NB4 (cell line): ENCODE data around the gene SRPRB.

Experiments used
- DNase-seq: peaks from one replicate; pipeline ENCODE4 v3.0.0; 2010; ENCODE audit warnings: low read depth
- H3K4me3 ChIP-seq: one replicate; pipeline ENCODE4 v1.5.1; 2011; ENCODE audit warnings: mild to moderate bottlenecking, low read depth, low read length, moderate library complexity
- MYC ChIP-seq: IDR thresholded peaks from 2 replicates; pipeline ENCODE4 v1.6.1; 2011; ENCODE audit warnings: low read depth, low read length
- POLR2A ChIP-seq: IDR thresholded peaks from 2 replicates; pipeline ENCODE4 v1.6.1; 2011; ENCODE audit warnings: mild to moderate bottlenecking; ENCODE audit not compliant: insufficient read length; ENCODE audit errors: extremely low read depth
- TF ChIP-seq, protein P1 (sequence below): IDR thresholded peaks from one replicate; pipeline ENCODE4 v1.5.1; 2012; ENCODE audit warnings: low read depth, low read length
- TF ChIP-seq, protein P2 (sequence below): IDR thresholded peaks from 2 replicates; pipeline ENCODE4 v1.6.1; 2011; ENCODE audit warnings: low read depth, low read length

Gene SRPRB

DNA sequence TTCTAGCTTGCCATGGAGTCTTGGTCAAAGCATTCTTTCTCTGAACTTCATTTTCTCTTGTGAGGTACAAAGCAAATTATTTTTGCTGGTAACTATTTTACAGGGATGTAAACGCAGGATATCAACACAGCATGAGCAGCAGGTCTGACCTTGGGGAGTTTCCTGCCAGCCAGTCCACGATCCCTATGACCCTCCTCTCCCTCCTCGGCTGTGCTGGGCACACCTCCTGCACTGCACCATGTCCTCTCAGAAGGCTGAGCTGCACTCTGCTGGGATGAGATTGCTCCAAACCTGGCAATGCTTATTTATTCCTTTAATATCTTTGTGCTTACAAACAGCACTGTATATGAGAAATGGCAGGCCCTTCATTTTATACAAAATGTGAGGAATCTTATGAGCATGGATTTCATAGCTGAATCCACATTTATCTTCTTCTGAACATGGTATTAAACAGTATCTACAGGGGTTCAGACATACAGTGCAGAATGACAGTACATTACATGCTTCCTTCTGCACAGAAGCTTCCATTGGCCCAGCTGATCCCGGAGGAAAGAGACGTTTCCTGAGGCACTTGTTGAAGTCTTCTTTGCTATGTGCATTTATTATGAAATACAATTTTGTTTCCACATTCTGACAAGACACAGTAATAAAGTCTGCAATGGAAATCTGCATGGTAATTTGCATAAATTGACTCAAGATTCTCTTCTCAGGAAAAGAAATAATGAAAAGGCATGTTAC lies 48.8 kb downstream of the SRPRB start:
- no peak overlapping the region for H3K4me3 ChIP-seq
- TF ChIP-seq MYC (no peak), POLR2A (no peak)
- TF ChIP-seq, protein P1, sequence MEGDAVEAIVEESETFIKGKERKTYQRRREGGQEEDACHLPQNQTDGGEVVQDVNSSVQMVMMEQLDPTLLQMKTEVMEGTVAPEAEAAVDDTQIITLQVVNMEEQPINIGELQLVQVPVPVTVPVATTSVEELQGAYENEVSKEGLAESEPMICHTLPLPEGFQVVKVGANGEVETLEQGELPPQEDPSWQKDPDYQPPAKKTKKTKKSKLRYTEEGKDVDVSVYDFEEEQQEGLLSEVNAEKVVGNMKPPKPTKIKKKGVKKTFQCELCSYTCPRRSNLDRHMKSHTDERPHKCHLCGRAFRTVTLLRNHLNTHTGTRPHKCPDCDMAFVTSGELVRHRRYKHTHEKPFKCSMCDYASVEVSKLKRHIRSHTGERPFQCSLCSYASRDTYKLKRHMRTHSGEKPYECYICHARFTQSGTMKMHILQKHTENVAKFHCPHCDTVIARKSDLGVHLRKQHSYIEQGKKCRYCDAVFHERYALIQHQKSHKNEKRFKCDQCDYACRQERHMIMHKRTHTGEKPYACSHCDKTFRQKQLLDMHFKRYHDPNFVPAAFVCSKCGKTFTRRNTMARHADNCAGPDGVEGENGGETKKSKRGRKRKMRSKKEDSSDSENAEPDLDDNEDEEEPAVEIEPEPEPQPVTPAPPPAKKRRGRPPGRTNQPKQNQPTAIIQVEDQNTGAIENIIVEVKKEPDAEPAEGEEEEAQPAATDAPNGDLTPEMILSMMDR: no peak
- TF ChIP-seq, protein P2, sequence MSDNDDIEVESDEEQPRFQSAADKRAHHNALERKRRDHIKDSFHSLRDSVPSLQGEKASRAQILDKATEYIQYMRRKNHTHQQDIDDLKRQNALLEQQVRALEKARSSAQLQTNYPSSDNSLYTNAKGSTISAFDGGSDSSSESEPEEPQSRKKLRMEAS: no peak
- peak; percentile 26 for DNase-seq

DNA sequence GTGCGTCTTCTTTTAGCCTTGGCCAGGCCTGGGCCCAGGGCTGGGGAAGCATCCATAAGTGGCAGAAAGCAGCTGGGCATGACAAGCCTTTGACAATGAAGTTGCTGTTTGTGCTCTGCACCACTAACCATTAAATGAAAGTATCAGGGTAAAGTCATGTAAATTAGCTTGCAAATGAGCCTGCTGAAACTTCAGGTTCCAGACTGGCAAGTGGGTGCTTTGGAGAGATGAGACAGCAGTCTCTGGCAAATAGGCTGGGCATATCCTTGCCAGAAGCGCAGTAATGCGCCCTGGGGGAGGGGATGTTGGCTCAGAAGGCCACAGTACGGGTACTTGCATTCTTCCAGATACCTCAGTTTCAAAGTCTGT lies 49.4 kb downstream of the SRPRB start:
- no peak overlapping the region for H3K4me3 ChIP-seq
- TF ChIP-seq, protein P1: no peak
- TF ChIP-seq POLR2A (no peak), MYC (no peak)
- TF ChIP-seq, protein P2: no peak
- peak; percentile 36 for DNase-seq

DNA sequence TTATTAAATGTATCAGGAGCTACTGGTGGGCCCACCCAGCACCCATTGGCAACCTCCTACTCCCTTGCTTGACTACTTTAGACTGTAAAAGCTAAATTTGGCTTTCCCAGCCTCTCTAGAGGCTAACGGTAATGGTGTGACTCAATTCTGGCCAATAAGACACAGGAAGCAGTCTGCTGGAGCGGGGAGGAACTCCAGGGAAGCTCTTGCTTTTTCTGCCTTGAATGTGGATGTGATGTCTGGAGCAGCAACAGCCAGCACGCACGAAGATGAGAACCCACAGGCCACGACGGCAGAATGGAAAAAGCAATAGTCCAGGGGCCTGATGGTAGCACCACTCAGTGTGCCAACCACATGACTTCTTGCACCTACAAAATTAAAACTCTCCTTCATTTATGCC lies 50.2 kb downstream of the SRPRB start:
- DNase-seq: peak; percentile 94
- TF ChIP-seq POLR2A (no peak), MYC (no peak)
- TF ChIP-seq, protein P1: no peak
- TF ChIP-seq, protein P2: no peak; the same call in 1 of the 2 replicates
- H3K4me3 ChIP-seq: peak overlapping the region; percentile 25

DNA sequence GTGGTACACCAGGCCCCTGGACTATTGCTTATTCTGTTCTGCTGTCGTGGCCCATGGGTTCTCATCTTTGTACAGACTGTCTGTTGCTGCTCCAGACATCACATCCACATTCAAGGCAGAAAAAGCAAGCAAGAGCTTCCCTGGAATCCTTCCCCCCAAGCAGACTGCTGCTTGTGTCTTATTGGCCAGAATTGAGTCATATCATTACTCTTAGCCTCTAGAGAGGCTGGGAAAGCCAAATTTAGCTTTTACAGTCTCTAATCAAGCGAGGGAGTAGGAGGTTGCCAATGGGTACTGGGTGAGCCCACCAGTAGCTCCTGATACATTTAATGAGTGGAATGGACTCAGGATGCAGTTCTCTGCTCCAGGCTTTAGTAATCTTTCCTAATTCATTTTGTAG lies 50.7 kb downstream of the SRPRB start:
- peak overlapping the region; percentile 25 for H3K4me3 ChIP-seq
- TF ChIP-seq POLR2A (no peak), MYC (0 out of 2 replicates have a peak, but pooled peaks have one; percentile 1)
- TF ChIP-seq, protein P2: no peak
- TF ChIP-seq, protein P1: no peak
- DNase-seq: peak; percentile 85

DNA sequence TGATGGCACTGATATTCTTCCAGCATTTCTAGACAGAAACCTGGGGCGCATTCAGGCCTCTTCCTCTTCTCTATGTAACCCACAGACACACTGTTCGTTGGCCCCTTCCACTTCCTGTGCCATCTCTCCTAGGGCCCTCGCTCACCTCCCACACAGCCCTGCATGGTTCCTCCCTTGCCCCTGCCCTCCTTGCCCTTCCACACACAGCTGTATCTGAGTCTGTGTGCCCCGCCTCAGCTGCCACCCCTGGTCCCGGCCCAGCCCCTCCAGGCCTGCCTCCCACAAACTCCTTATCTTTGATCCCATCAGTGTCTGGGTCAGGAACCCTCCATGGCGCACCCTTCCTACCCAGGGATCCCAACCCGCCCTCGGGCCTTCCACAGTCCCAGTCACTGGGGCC lies 52.2 kb downstream of the SRPRB start:
- TF ChIP-seq, protein P2: peak; percentile 43
- TF ChIP-seq POLR2A: peak; percentile 34
- peak; percentile 65; the same call in 1 of the 2 replicates for TF ChIP-seq MYC
- TF ChIP-seq, protein P1: no peak
- H3K4me3 ChIP-seq: peak overlapping the region; percentile 55
- DNase-seq: peak; percentile 96
